NCI-H2107 (cell line): ENCODE measurements around the gene TECPR2.
"Not testable (repeated sequence)": the region's sequence is repeated elsewhere in the genome, so short reads cannot be mapped to it uniquely, and the experiment has no call there.

Experiments used
- DNase-seq: peaks from one replicate; lab custom pipeline; 2025; lab: John Stamatoyannopoulos, UW

The TECPR2 gene

DNA sequence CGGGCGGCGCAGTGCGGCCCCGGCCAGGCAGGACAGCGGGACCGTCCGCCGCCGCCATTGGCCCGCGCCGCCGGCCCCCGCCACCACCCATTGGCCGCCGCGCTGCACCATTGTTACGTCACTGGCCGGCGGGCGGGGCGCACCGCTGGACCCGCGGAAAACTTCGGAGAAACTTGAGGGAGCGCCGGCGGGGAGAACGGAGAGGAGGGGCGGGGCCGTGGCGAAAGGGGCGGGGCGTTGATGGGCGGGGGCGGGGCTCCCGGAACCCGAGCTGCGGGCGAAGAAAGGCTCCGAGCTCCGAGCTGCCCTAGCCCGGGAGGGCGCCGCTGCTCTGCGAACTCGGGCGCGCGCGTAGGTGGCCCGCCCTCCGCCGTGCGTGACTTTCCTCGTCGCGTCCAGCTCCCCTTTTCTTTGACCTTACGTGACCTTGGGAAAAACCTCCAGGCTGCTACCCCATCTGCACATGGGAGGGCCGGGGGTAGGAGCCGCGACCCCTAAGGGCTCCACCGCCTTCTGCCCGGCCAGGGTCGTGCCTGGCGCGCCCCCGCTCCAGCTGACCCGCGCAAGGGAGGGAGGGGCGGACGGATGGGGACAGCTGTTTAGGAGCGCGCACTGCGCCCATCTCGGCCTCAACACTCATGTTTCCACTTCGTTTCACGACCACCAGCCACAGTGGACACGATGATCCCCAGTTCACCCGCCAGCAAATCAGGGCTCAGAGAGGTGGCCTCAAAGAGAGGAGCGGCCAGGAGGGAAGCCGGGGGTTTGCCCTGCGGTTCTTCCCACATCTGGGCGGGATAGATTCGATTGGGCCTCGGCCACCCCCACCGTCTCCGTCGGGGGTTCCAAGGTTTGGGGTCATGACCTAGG lies 147.2 kb downstream of the TECPR2 start, which contains the start of gene ANKRD9:
ANKRD9 (minus strand) TSS at position 31 of the 870 bp plus-strand sequence. CDS start 1,887 bp downstream, outside the sequence.
- DNase-seq, result peak; percentile 97

DNA sequence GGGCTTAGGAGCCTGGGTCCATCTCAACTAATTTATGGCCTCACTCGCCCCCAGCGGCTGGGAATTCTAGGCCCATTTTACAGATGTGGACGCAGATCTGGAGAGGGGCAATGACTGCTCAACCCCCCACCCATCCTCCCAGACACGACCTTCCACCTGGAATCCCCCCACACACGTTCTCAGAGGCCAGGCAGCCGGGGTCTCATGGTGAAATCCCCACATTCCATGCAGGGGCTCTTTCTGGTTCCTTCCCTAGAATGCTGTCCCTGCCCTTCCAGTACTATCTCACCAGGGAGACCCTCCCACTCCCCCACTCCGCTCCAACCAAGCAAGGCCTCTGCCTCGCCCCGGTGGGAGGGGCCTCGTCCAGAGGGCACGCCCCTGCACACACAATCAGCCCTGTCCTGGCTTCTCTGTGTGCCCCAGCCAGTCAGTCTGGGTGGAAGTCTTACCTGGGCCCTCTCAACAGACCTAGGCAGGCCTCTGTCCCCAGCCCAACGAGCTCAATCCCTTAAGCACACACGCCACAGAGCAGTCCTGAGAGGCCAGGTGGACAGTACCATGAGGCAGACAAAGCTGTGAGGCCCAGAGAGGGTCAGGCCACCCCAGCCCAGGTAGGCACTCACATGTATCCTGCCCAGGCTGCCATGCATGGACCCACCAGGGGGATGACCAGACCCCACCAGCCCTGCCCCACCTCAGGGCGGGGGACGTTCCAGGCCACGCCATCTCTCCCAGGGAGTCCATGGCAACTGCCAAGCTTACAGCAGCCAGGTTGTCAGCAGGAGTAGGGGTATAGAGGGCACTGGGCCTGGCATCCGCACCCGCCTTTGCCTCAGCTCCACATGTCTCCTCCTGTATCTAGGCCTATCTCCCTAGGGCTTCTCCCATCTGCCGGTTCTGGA lies 148.1 kb downstream of the TECPR2 start:
- no peak for DNase-seq

DNA sequence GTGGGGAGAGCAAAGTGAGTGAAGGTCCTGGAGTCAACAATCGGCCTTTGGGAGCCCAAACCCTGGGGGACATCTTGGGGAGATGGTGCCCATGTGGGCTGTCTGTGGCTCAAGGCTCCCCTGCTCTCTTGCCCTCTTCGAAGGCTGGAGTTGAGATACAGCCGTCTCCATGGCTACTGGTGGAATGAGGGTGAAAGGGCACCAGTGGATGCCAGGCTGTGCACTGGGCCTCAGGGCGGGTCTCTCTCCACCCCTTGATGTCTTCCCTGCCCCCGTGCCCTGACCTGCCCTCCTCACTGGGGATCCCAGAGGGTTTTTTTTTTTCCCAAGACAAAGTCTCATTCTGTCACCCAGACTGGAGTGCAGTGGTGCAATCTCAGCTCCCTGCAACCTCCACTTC lies 148.8 kb downstream of the TECPR2 start:
- DNase-seq, result no peak

DNA sequence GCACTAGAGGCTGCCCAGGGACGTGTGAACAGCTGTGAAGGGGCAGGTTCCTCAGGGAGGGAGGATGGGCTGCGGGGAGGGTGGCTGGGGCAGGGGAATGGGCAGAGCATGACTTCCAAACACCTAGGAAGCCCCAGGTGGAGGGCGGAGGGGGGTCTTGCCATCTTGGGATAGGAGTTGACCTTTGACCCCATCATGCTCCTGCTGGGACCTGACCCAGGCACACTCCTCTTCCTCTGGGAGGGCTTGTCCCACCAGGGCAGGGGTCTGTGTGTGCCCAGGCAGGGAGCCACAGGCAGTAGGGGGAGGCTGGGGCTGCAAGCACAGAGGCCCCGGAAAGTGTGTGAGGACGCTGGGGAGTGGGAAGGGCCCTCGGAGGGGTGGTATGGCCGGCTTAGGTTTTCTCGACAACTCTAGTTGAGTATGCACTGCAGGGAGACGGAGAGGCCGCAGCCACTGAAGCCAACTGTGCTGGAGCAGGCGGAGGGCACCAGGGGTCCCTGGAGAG lies 150.1 kb downstream of the TECPR2 start:
- no peak for DNase-seq

DNA sequence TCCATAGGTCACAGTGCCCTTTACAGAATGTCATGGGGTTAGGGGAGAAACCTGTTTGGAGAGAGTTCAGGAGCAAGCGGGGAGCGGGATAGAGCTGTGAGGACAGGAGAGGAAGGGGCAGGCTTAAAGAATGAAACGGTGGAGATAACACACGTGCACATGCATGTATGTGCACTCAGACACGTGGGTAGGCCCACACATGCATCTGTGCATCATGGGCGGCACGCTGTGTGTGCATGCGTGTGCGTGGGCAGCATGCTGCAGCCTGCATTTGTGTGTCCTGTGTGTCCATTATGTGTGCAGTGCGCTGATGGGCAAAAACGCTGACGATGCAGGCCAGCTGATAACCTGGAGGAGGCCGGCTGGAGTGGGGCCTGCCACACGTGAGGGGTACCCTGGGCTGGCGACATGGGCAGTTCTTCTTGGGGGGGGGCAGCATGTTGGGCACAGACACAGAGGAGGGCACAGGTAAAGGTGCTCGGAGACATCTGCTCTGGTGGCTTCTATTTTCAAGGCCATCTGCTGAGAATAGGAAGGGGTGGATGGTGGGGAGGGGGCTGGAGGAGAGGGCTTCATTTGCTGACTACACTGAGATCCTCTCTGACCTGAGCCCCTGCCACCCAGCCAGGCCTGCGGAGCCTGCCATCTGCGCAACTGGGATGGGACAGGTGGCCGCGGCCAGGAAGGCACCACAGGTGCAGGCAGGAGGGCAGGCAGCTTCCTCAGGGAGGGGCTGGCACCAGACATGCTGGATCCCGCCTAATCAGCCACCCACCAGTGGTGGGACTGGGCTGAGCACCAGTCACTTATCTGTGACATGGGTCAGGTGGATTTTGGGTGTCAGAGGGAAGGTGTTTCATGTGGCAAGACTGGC lies 151.4 kb downstream of the TECPR2 start:
- no peak for DNase-seq

DNA sequence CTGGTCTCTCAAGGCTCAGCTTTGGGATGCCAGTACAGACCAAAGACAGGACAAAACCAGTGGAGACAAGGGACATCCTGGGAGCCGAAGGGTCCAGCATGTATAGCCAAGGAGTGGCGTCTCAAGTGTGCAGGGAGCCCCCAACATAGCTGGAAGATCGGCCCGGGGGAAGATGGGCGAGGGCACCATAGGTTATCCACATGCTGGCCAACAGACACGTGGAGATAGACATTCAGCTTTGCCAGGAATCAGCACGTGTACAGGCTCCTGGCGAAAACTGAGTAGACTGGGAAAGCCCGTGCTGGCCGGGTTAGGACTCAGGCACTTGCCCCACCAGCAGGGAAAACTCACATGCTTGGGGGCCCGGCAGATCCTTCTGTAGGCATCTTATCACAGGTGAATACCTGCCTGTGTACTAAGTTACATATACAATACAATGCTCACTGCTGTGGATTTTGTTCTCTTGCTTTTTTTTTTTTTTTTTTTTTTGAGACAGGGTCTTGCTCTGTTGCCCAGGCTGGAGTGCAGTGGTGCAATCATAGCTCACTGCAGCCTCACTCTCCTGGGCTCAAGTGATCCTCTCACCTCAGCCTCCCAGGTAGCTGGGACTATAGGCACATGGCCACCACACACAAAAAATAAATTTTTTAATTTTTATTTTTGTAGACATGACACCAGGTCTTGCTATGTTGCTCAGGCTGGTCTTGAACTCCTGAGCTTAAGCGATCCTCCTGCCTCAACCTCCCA lies 152.4 kb downstream of the TECPR2 start:
- no peak for DNase-seq

DNA sequence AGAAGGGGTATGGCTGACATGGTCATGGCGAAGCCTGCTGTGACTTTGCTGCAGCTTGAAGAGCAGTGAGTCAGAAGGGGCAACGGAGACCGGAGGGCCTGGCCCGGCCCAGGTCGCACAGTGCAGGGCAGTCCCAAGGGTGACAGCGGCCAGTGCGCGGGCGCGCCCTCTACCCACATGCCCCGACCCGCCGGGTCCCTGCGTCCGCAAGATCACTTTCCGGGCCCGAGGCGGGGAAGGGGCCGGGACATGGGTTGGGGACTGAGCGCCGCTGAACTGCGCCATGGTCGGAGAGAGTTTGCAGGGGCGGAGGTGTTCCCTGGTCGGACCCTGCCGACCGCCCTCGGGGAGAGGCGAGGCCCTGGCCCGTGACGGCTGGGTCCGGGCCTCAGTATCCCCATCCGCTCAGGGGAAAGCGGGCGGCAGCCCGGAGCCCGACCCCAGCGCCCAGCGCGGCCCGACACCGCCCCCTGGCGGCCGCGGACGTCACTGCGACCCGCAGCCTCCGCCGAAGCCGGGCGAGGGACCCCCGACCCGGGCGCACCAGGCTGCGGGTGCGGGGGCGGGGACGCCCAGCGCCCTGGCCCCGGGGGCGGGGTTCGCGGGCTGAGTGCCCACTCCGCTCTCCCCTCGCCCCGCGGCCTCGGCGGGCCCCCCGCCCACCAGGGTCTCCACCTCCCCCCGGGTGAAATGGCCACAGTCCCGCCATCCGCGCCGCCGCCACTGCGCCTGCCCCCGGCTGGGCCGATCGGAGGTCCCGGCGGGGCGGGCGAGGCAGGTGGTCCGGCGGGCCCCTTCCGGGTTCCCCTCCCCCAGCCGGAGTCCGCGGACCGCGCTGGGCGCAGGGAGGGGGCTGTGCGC lies 154.0 kb downstream of the TECPR2 start:
- DNase-seq, result no peak

DNA sequence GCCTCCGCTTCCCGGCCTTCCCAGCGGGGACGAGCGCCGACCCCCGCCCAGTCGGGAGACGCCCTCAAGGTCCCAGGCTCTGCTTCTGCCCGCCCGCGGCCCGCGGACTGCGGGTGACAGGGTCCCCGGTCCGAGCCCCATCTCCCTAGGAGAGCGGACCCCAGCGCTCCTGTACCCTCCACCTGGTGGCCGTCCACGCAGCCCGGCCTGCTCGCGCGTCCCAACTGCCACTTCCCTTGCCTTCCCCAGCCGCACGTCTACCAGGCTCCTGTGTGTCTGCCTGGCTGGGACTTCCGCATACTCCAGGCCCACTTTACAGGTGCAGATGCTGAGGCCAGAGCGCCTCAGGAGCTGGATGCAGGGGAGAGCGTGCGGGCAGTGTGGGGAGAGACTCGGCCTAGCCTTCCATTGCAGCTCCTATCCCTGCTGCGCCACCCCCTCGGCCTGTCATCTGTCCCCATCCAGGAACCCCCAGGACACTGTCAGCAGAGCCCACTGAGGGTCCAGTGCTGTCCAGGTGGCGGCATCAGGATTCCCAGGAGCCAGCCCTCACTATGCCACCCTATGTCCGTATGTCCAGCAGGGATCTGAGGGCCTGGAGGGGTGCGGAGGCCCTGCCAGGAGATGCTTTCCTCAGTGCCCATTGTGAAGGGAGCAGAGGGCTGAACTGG lies 154.8 kb downstream of the TECPR2 start:
- no peak for DNase-seq

DNA sequence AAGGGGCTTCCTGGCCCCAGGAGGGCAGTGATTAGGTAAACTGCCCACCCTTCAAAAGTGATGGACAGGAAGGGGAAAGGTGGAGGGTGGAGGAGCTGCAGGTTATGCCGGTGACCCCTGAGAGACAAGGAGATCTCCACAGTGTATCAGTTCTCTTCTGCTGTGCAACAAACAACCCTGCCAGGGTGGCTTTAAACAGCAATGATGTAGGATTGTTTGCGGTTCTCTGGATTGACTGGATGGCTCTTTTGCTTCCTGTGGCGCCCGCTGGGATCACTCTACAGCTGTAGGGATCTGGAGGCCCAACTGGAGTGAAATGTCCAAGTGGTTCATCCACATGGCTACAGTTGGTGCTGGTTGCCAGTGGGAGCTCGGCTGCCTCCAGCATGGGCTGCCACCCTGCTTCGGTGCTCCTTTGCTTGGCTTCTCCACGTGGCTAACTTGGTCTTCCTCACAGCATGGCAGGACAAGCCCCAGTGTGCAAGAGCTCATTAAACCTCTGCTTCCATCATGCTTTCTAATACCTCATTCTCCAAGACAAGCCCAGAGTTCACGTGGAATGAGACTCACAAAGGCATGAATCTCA lies 155.4 kb downstream of the TECPR2 start:
- DNase-seq, result no peak

DNA sequence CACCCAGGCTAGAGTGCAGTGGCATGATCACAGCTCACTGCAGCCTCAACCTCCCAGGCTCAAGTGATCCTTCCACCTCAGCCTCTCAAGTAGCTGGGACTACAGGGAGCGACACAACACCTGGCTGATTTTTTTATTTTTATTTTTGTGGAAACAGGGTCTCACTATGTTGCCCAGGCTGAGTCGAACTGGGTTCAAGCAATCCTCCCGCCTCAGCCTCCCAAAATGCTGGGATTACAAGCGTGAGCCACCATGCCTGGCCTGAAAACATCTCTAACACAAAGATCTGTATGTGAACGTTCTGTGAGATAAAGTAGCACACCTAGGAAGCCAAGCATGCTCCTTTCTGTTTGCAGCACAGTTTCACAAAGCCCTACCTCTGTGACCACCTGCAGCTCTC lies 157.0 kb downstream of the TECPR2 start:
- DNase-seq, result not testable (repeated sequence)

DNA sequence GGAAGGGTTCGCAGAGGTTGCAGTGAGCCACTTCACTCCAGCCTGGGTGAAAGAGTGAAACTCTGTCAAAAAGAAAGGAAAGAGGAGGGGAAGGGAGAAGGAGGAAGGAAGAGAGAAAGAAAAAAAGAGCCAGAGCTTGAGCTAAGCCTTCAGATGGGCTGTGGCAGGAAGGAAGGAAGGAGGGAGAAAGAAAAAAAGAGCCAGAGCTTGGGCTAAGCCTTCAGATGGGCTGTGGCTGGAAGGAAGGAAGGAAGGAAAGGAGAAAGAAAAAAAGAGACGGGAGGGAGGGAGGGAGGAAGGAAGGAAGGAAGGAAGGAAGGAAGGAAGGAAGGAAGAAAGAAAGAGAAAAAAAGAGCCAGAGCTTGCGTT lies 160.4 kb downstream of the TECPR2 start:
- DNase-seq, result no peak

DNA sequence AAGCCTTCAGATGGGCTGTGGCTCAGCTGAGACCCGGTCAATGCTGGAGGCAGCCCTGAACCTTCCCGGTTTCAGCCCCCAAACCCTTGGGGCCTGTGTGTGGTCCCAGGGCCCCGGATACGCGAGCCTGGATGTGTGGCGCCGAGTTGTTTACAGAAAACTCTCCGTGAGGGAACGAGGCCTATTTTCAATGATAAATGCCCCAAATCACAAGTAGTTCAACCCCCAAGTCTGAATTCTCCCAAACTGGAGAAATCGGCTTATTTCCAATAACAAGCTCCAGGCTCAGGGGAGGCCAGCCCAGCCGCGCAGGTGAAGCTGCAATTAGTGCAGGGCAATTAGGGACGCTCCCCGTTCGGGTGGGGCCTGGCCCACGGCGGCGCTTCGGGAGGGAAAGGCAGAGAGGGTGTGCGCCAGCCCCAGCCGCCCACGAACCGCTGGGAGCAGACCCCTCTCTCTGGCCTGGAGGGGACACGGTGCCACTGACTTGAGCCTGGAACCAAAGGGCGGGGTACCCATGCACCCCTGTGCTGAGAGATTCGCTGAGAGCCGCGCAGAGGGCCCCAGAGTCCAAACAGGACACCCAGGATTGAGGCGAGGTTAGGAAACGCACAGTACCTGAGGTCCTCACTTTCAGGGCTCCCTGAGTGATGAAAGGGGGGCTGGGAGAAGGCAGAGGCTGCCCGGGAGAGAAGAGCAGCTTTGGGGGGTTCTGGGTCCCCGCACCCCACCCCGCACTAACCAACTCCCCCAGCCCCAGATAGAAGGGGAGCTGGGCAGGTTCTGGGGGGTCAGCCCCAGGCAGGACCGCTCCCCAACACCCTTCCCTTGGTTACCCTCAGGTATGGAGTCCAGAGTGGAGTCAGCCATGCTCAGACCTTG lies 161.1 kb downstream of the TECPR2 start:
- DNase-seq, result no peak

DNA sequence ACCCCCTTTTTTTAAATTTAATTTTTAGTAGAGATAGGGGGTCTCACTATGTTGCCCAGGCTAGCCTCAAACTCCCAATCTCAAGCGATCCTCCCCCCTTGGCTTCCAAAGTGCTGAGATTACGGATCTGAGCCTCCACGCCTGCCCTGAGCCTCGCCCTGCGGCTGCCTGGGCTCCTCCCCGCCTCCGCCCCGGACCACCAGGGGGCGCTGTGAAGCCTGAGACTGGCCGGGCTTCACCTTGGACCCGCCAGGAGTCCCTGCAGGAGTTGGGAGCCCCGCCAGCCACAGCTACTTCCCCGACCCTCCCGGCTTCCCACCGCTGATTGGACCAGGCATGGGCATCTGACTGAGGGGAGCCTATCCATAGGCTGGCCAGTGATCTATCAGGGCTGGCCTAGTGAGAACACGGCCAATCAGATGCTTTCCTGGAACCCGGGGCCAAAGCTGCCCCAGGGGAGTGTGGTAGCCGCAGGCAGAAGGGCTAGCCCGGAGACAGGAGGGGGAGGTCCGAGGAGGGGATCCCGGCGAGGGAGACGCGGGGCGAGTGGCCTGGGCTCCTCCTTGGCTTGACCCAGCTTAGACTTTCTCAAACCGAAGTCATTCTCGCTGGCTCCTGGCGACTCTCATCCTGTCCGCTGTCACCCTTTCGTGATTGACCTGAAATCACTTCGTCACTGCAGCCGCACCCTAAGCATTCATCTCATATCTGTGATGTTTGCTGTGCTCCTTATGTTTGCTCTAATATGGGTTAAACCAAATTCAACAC lies 161.9 kb downstream of the TECPR2 start:
- peak; percentile 99 for DNase-seq

DNA sequence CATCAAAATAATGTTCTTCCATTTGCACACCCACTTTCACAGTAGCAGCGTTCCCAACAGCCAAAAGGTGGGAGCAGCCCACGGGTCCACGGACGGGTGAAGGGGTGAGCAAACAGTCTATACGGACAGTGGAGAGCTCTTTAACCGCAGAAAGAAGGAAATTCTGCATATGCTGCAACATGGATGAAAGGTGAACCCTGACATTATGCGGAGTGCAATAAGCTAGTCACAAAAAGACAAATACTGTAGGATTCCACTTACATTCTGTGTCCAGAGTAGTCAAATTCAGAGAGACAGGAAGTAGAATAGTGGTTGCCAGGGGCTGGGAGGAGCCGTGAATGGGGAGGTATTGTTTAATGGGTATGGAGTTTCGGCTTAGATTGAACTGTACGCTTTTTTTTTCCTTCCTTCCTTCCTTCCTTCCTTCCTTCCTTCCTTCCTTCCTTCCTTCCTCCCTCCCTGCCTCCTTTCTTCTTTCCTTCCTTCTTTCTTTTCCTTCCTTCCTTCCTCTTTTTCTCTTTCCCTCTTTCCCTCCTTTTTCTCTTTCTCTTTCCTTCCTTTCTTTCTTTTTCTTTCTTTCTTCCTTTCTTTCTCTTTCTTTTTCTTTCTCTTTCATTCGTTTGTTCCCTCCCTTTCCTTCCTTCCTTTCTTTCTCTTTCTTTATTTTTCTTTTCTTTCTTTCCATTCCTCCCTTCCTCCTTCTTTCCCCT lies 162.6 kb downstream of the TECPR2 start:
- DNase-seq, result no peak

DNA sequence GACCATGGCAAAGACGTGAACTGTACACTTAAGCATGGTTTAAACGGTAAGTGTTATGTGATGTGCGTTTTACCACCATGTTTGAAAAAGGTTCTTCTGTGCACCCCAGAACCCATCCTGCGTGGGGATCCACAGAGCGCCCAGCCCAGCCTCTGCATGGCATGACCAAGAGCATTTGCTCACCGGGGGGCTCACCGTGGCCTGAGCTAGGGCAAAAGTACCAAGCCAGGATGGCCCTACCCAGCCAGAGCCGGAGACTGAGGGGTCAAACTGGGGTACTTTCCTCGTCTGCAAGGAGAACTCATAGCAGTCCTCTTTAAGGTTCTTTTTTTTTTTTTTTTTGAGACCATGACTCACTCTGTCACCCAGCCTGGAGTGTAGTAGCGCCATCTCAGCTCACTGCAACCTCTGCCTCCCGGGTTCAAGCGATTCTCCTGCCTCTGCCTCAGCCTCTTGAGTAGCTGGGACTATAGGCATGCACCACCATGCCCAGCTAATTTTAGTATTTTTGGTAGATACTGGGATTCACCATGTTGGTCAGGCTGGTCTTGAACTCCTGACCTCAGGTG lies 163.3 kb downstream of the TECPR2 start:
- no peak for DNase-seq
